Mesothelial cell of epicardium (in vitro differentiated cells): ENCODE results near the gene IRS1. TPM values are rescaled to one million over a fixed set of nuclear protein-coding genes. Genes with fewer than 3 reads are reported as not detected.

Source experiments
- DNase-seq, 2 experiments: peaks; one replicate each; pipeline ENCODE4 v3.0.0; 2021; ENCODE audit warnings: low spot score in 2 of 2; ENCODE audit not compliant: unreplicated experiment in 2 of 2
- H3K27ac Mint-ChIP-seq: 2 replicates; pipeline ENCODE4 v1.8.0; 2021; ENCODE audit warnings: mixed read lengths
- H3K27me3 Mint-ChIP-seq: 2 replicates; pipeline ENCODE4 v1.8.0; 2021; ENCODE audit warnings: low read depth, mixed read lengths
- H3K36me3 Mint-ChIP-seq: 2 replicates; pipeline ENCODE4 v1.8.0; 2021; ENCODE audit warnings: mixed read lengths
- H3K4me1 Mint-ChIP-seq: 2 replicates; pipeline ENCODE4 v1.8.0; 2021; ENCODE audit warnings: mixed read lengths
- H3K4me3 Mint-ChIP-seq: 2 replicates; pipeline ENCODE4 v1.8.0; 2021; ENCODE audit warnings: mild to moderate bottlenecking, moderate library complexity, mixed read lengths
- H3K9me3 Mint-ChIP-seq: 2 replicates; pipeline ENCODE4 v1.8.0; 2021; ENCODE audit warnings: mixed read lengths
- CTCF ChIP-seq: fragments of 200-600 bp; sonication (generic); IDR thresholded peaks from one replicate; pipeline ENCODE4 v1.5.0; 2021; ENCODE audit warnings: antibody characterized with exemption; ENCODE audit not compliant: unreplicated experiment
- total RNA-seq: library from RNA; stranded (reverse); gene quantifications from 3 replicates; pipeline ENCODE4 v1.2.1, GENCODE V29; 2021

The IRS1 gene
- total RNA-seq, 1 donor from 2014 or later = 64.2 TPM

GRCh38 chr2:226694149-226694548 lies 105.5 kb downstream of the IRS1 start:
- TF ChIP-seq CTCF = no peak
- Mint-ChIP-seq H3K9me3 (peaks cover 4% of the 10 kb centered on the region), H3K4me1 (peaks cover 29% of the 10 kb centered on the region), H3K4me3 (no peak overlapping the region), H3K36me3 (no peaks in the 10 kb centered on the region), H3K27me3 (no peaks in the 10 kb centered on the region), H3K27ac (peak overlapping the region; percentile 13)
- DNase-seq = no peak

- Mint-ChIP-seq H3K36me3 (no peaks in the 10 kb centered on the region), H3K4me3 (no peak overlapping the region), H3K4me1 (peaks cover 29% of the 10 kb centered on the region), H3K27ac (peak overlapping the region; percentile 34), H3K9me3 (peaks cover 6% of the 10 kb centered on the region), H3K27me3 (no peaks in the 10 kb centered on the region)
- no peak for DNase-seq
- TF ChIP-seq CTCF = no peak
Observed at GRCh38 chr2:226693521-226693920, 106.1 kb downstream of the IRS1 start.

- H3K4me3 Mint-ChIP-seq = no peak overlapping the region
- TF ChIP-seq CTCF = no peak
- H3K36me3 Mint-ChIP-seq = no peaks in the 10 kb centered on the region
- peaks cover 29% of the 10 kb centered on the region for H3K4me1 Mint-ChIP-seq
- H3K27me3 Mint-ChIP-seq = no peaks in the 10 kb centered on the region
- DNase-seq = no peak
- no peak overlapping the region for H3K27ac Mint-ChIP-seq
- H3K9me3 Mint-ChIP-seq = peaks cover 9% of the 10 kb centered on the region
Observed at GRCh38 chr2:226692521-226693126, 107.0 kb downstream of the IRS1 start.

- H3K4me1 Mint-ChIP-seq = peaks cover 29% of the 10 kb centered on the region
- H3K27me3 Mint-ChIP-seq = no peaks in the 10 kb centered on the region
- no peak for TF ChIP-seq CTCF
- no peak overlapping the region for H3K27ac Mint-ChIP-seq
- no peak overlapping the region for H3K4me3 Mint-ChIP-seq
- DNase-seq = no peak
- no peaks in the 10 kb centered on the region for H3K36me3 Mint-ChIP-seq
- H3K9me3 Mint-ChIP-seq = peaks cover 9% of the 10 kb centered on the region
Observed at GRCh38 chr2:226691255-226691654, 108.4 kb downstream of the IRS1 start.

GRCh38 chr2:226690461-226691024 lies 109.1 kb downstream of the IRS1 start:
- peaks cover 9% of the 10 kb centered on the region for H3K9me3 Mint-ChIP-seq
- H3K27ac Mint-ChIP-seq = peak overlapping the region; percentile 76
- TF ChIP-seq CTCF = no peak
- peaks cover 29% of the 10 kb centered on the region for H3K4me1 Mint-ChIP-seq
- DNase-seq = no peak
- H3K27me3 Mint-ChIP-seq = no peaks in the 10 kb centered on the region
- H3K4me3 Mint-ChIP-seq = no peak overlapping the region
- H3K36me3 Mint-ChIP-seq = no peaks in the 10 kb centered on the region
